Small intestine (tissue), 7 donors: ENCODE results near the gene RASA1. TPM values are rescaled to one million over a fixed set of nuclear protein-coding genes. Genes with fewer than 3 reads are reported as not detected.

ENCODE experiments used
- DNase-seq, 2 donors: peaks; one replicate each; pipeline versions ENCODE4 v3.0.0 to v3.0.0-alpha.2; 2013
- FAIRE-seq: peaks from 2 replicates; lab custom pipeline; 2012; peaks lifted over from hg19 to GRCh38; lab: Jason Lieb, UNC
- H3K27ac ChIP-seq, 3 donors: one replicate each; pipeline ENCODE4 v1.5.1; 2013; ENCODE audit warnings: low read length in 2 of 3, mild to moderate bottlenecking in 2 of 3, control low read depth in 1 of 3, inconsistent platforms in 1 of 3, low read depth in 1 of 3, moderate library complexity in 1 of 3
- H3K27me3 ChIP-seq, 3 donors: one replicate each; pipeline ENCODE4 v1.6.1; 2013; ENCODE audit warnings: low read length in 3 of 3, inconsistent platforms in 1 of 3; ENCODE audit not compliant: control insufficient read depth in 3 of 3, insufficient read depth in 3 of 3
- H3K36me3 ChIP-seq, 3 donors: one replicate each; pipeline ENCODE4 v1.6.1; 2013; ENCODE audit warnings: low read length in 3 of 3, inconsistent platforms in 1 of 3, low read depth in 1 of 3, mild to moderate bottlenecking in 1 of 3, moderate library complexity in 1 of 3; ENCODE audit not compliant: control insufficient read depth in 3 of 3, insufficient read depth in 2 of 3
- H3K4me1 ChIP-seq, 3 donors: one replicate each; pipeline ENCODE4 v1.6.1; 2013; ENCODE audit warnings: low read length in 2 of 3, inconsistent platforms in 1 of 3, low read depth in 1 of 3, mild to moderate bottlenecking in 1 of 3, moderate library complexity in 1 of 3; ENCODE audit not compliant: control insufficient read depth in 3 of 3, insufficient read depth in 2 of 3
- H3K4me3 ChIP-seq, 3 donors: one replicate each; pipeline ENCODE4 v1.5.1; 2013; ENCODE audit warnings: low read length in 3 of 3, control low read depth in 1 of 3, inconsistent platforms in 1 of 3, low read depth in 1 of 3, mild to moderate bottlenecking in 1 of 3, moderate library complexity in 1 of 3
- H3K9me3 ChIP-seq, 2 donors: one replicate each; pipeline ENCODE4 v1.6.1; 2013; ENCODE audit warnings: low read depth in 1 of 2, low read length in 1 of 2; ENCODE audit not compliant: control insufficient read depth in 2 of 2, insufficient read depth in 1 of 2
- WGBS, 3 donors: extraction: QIAGEN DNeasy Blood & Tissue Kit; methylation state at CpG; one replicate each; pipeline ENCODE4 v1.1.7; 2013; 5-methylcytosine and 5-hydroxymethylcytosine counted together
- polyA plus RNA-seq, 4 donors: library from polyadenylated mRNA; stranded (reverse) in 3 of 4; unstranded in 1 of 4; fragments of 200-250 nt in 3 of 4; fragments of 120-200 nt in 1 of 4; gene quantifications; one replicate each; pipeline versions ENCODE4 v1.2.1 to v1.2.3, GENCODE V29; 2013
- donor health status: healthy with polysubstance abuse.
- donor health status: control.
- donor health status: control.
- donor health status: Bipolar disorder and iron deficiency.
- donor health status: healthy.

Gene RASA1
- polyA plus RNA-seq, 4 donors, result 9.5 to 30.5 (median 13.7) TPM

GRCh38 chr5:87435144-87435694 is 167.5 kb downstream of the RASA1 start:
- WGBS, 3 donors, result 46 to 61% (median 46%) methylated on average over 2 of the region's 2 CpGs
- FAIRE-seq, result no peak
- Histone ChIP-seq H3K9me3 (no peaks in the 10 kb centered on the region), H3K36me3 (no peaks in the 10 kb centered on the region), H3K27ac (no peak overlapping the region), H3K27me3 (no peaks in the 10 kb centered on the region), H3K4me3 (no peak overlapping the region), H3K4me1 (no peaks in the 10 kb centered on the region)
- no peak for DNase-seq

- 68 to 84% (median 68%) methylated on average over 1 of the region's 1 CpG for WGBS, 3 donors
- no peaks in the 10 kb centered on the region for H3K36me3 ChIP-seq
- H3K9me3 ChIP-seq, result no peaks in the 10 kb centered on the region
- H3K4me1 ChIP-seq, result no peaks in the 10 kb centered on the region
- no peaks in the 10 kb centered on the region for H3K27me3 ChIP-seq
- FAIRE-seq (peak; percentile 61), DNase-seq (no peak)
- no peak overlapping the region for H3K27ac ChIP-seq
- no peak overlapping the region for H3K4me3 ChIP-seq
Measured at GRCh38 chr5:87437724-87438123, 170.0 kb downstream of the RASA1 start.

- H3K4me1 ChIP-seq, result no peaks in the 10 kb centered on the region
- no peaks in the 10 kb centered on the region for H3K27me3 ChIP-seq
- H3K4me3 ChIP-seq, result no peak overlapping the region
- no peaks in the 10 kb centered on the region for H3K36me3 ChIP-seq
- FAIRE-seq (no peak), DNase-seq (no peak)
- H3K27ac ChIP-seq, result no peak overlapping the region
- H3K9me3 ChIP-seq, result no peaks in the 10 kb centered on the region
- 74 to 82% (median 76%) methylated on average over 2 of the region's 2 CpGs for WGBS, 3 donors
Measured at GRCh38 chr5:87438231-87438630, 170.5 kb downstream of the RASA1 start.

Other genes starting within 250 kb of the RASA1 start
- gene CCNH, start 145.0 kb downstream of the RASA1 start, polyA plus RNA-seq, result 10 to 100 TPM; 32.2 to 54.3 (median 38.5) TPM